ENCODE data around the gene NPIPB13.
"Not testable (repeated sequence)": the region's sequence is repeated elsewhere in the genome, so short reads cannot be mapped to it uniquely, and the experiment has no call there.

- TF ChIP-seq CTCF (conservative IDR thresholded peaks at IDR 0.05 in 1 of 2, IDR thresholded peaks at IDR 0.05 in 1 of 2; ENCODE audit: low read depth in 1 of 2, low read length in 2 of 2); EZH2 (IDR thresholded peaks at IDR 0.05; ENCODE audit: low read length, missing control alignments): not testable (repeated sequence)
These were observed 42.0 kb downstream of the NPIPB13 start for GRCh38 chr16:30206252-30206651.

All from fibroblast of lung (primary cell).